H9 (cell line): Measurements from ENCODE around the gene TAOK1. TPM values are rescaled to one million over a fixed set of nuclear protein-coding genes. Genes with fewer than 3 reads are reported as not detected.

ENCODE experiments used
- DNase-seq: peaks from one replicate; pipeline ENCODE4 v3.0.0-alpha.2; 2017
- H2AFZ ChIP-seq: one replicate; pipeline ENCODE4 v1.6.1; 2013; ENCODE audit warnings: mild to moderate bottlenecking, low read length, control low read depth, moderate library complexity
- H2AK5ac ChIP-seq: 2 replicates; pipeline ENCODE4 v1.6.1; 2013; ENCODE audit warnings: low read length, control low read depth, mixed read lengths; ENCODE audit not compliant: insufficient read length
- H2BK120ac ChIP-seq: one replicate; pipeline ENCODE4 v1.6.1; 2013; ENCODE audit warnings: low read depth, mild to moderate bottlenecking, low read length, control low read depth, inconsistent platforms; ENCODE audit not compliant: poor library complexity, severe bottlenecking
- H2BK12ac ChIP-seq: 2 replicates; pipeline ENCODE4 v1.6.1; 2013; ENCODE audit warnings: low read length, control low read depth, mixed read lengths, low read depth; ENCODE audit not compliant: insufficient read length
- H2BK15ac ChIP-seq: 2 replicates; pipeline ENCODE4 v1.6.1; 2013; ENCODE audit warnings: low read depth, low read length, control low read depth
- H2BK20ac ChIP-seq: one replicate; pipeline ENCODE4 v1.6.1; 2013; ENCODE audit warnings: low read depth, mild to moderate bottlenecking, low read length, control low read depth, inconsistent platforms; ENCODE audit not compliant: poor library complexity, severe bottlenecking
- H2BK5ac ChIP-seq: 2 replicates; pipeline ENCODE4 v1.6.1; 2013; ENCODE audit warnings: low read length, control low read depth, mixed read lengths; ENCODE audit not compliant: insufficient read length
- H3K14ac ChIP-seq: 2 replicates; pipeline ENCODE4 v1.6.1; 2013; ENCODE audit warnings: low read length, control low read depth; ENCODE audit not compliant: insufficient read depth
- H3K18ac ChIP-seq: 2 replicates; pipeline ENCODE4 v1.6.1; 2013; ENCODE audit warnings: low read depth, mild to moderate bottlenecking, mixed read lengths, low read length, control low read depth; ENCODE audit not compliant: insufficient read length
- H3K23ac ChIP-seq: 2 replicates; pipeline ENCODE4 v1.6.1; 2013; ENCODE audit warnings: low read length, control low read depth, mixed read lengths, low read depth; ENCODE audit not compliant: insufficient read length
- H3K23me2 ChIP-seq: 2 replicates; pipeline ENCODE4 v1.6.1; 2013; ENCODE audit warnings: low read depth, mild to moderate bottlenecking, mixed read lengths, low read length, control low read depth; ENCODE audit not compliant: insufficient read length, poor library complexity, severe bottlenecking
- H3K27ac ChIP-seq: 2 replicates; pipeline ENCODE4 v1.5.1; 2013; ENCODE audit warnings: low read length, control low read depth, mixed read lengths, low read depth; ENCODE audit not compliant: insufficient read length
- H3K27me3 ChIP-seq: 2 replicates; pipeline ENCODE4 v1.6.1; 2013; ENCODE audit warnings: low read length, control low read depth, inconsistent platforms; ENCODE audit not compliant: insufficient read depth
- H3K4ac ChIP-seq: 2 replicates; pipeline ENCODE4 v1.6.1; 2013; ENCODE audit warnings: low read depth, mild to moderate bottlenecking, control low read depth, inconsistent platforms, low read length, moderate library complexity
- H3K4me1 ChIP-seq: 2 replicates; pipeline ENCODE4 v1.6.1; 2013; ENCODE audit warnings: low read length, control low read depth, inconsistent platforms; ENCODE audit not compliant: insufficient read depth
- H3K4me2 ChIP-seq: 2 replicates; pipeline ENCODE4 v1.6.1; 2013; ENCODE audit warnings: low read length, control low read depth, mixed read lengths; ENCODE audit not compliant: insufficient read length, insufficient read depth
- H3K56ac ChIP-seq: 2 replicates; pipeline ENCODE4 v1.6.1; 2013; ENCODE audit warnings: low read depth, mild to moderate bottlenecking, mixed read lengths, low read length, control low read depth; ENCODE audit not compliant: insufficient read length
- H3K79me1 ChIP-seq: 2 replicates; pipeline ENCODE4 v1.6.1; 2013; ENCODE audit warnings: low read depth, mild to moderate bottlenecking, moderate library complexity, low read length, control low read depth, inconsistent platforms; ENCODE audit not compliant: insufficient read depth, poor library complexity, severe bottlenecking
- H3K79me2 ChIP-seq: 2 replicates; pipeline ENCODE4 v1.6.1; 2013; ENCODE audit warnings: low read length, control low read depth, inconsistent platforms; ENCODE audit not compliant: insufficient read depth
- H3K9ac ChIP-seq: 2 replicates; pipeline ENCODE4 v1.6.1; 2013; ENCODE audit warnings: low read length, control low read depth, mixed read lengths; ENCODE audit not compliant: insufficient read length; ENCODE audit errors: extremely low read depth
- H3K9me3 ChIP-seq: one replicate; pipeline ENCODE4 v1.6.1; 2013; ENCODE audit warnings: low read depth, low read length, inconsistent platforms; ENCODE audit not compliant: control insufficient read depth
- H3T11ph ChIP-seq: one replicate; pipeline ENCODE4 v1.6.1; 2013; ENCODE audit warnings: mild to moderate bottlenecking, low read length, control low read depth, inconsistent platforms
- H4K20me1 ChIP-seq: one replicate; pipeline ENCODE4 v1.6.1; 2013; ENCODE audit not compliant: control insufficient read depth, insufficient read length, insufficient read depth
- H4K5ac ChIP-seq: 2 replicates; pipeline ENCODE4 v1.6.1; 2013; ENCODE audit warnings: low read depth, mild to moderate bottlenecking, mixed read lengths, low read length, control low read depth; ENCODE audit not compliant: insufficient read length
- H4K8ac ChIP-seq: replicated peaks from 2 replicates; pipeline ENCODE4 v1.6.1; 2013; ENCODE audit warnings: low read length, control low read depth, mixed read lengths, low read depth; ENCODE audit not compliant: insufficient read length
- H4K91ac ChIP-seq: 2 replicates; pipeline ENCODE4 v1.6.1; 2013; ENCODE audit warnings: low read depth, mild to moderate bottlenecking, moderate library complexity, mixed read lengths, low read length, control low read depth; ENCODE audit not compliant: insufficient read length
- H3K27ac Mint-ChIP-seq, 3 experiments: 2 replicates in 2 of 3; 3 replicates in 1 of 3; pipeline ENCODE4 v1.8.0; 2020 to 2021; ENCODE audit warnings: mixed read lengths in 3 of 3, mild to moderate bottlenecking in 1 of 3, moderate library complexity in 1 of 3
- H3K27me3 Mint-ChIP-seq: 2 replicates; pipeline ENCODE4 v1.8.0; 2021; ENCODE audit warnings: low read depth, mild to moderate bottlenecking, moderate library complexity, mixed read lengths
- H3K36me3 Mint-ChIP-seq, 3 experiments: 2 replicates in 2 of 3; 3 replicates in 1 of 3; pipeline ENCODE4 v1.8.0; 2020 to 2021; ENCODE audit warnings: low read depth in 3 of 3, mixed read lengths in 3 of 3; ENCODE audit not compliant: insufficient read depth in 1 of 3
- H3K4me1 Mint-ChIP-seq, 2 experiments: 2 replicates each; pipeline ENCODE4 v1.8.0; 2020; ENCODE audit warnings: mixed read lengths in 2 of 2
- H3K4me3 Mint-ChIP-seq, 2 experiments: 2 replicates in 1 of 2; 3 replicates in 1 of 2; pipeline ENCODE4 v1.8.0; 2020 to 2021; ENCODE audit warnings: mild to moderate bottlenecking in 2 of 2, mixed read lengths in 2 of 2, moderate library complexity in 1 of 2
- H3K9me3 Mint-ChIP-seq, 2 experiments: 2 replicates in 1 of 2; 3 replicates in 1 of 2; pipeline ENCODE4 v1.8.0; 2020; ENCODE audit warnings: mild to moderate bottlenecking in 2 of 2, mixed read lengths in 2 of 2, moderate library complexity in 1 of 2
- CTCF ChIP-seq: fragments of 200-600 bp; sonication (generic); conservative IDR thresholded peaks from 3 replicates; pipeline ENCODE4 v1.8.0; 2021; ENCODE audit warnings: antibody characterized with exemption, mild to moderate bottlenecking
- WGBS: extraction: QIAGEN DNeasy Blood & Tissue Kit; methylation state at CpG from one replicate; pipeline ENCODE4 v1.1.7; 2013; ENCODE audit warnings: missing lambda C conversion rate, low lambda C conversion rate, mixed read lengths; ENCODE audit not compliant: insufficient read length; ENCODE audit errors: extremely low coverage; 5-methylcytosine and 5-hydroxymethylcytosine counted together
- total RNA-seq: library from RNA; stranded (reverse); gene quantifications from 2 replicates; pipeline ENCODE4 v1.2.1, GENCODE V29; 2021

TAOK1 gene
- total RNA-seq, 1 experiment from 2014 or later: 93.0 TPM

- Histone ChIP-seq H4K20me1 (no peaks in the 10 kb centered on the region), H3K9me3 (no peaks in the 10 kb centered on the region), H3K9ac (no peak overlapping the region), H3K14ac (no peak overlapping the region), H3K27me3 (no peaks in the 10 kb centered on the region), H4K91ac (no peak overlapping the region), H3K79me2 (no peaks in the 10 kb centered on the region; the same call in 1 of the 2 replicates), H3K4me1 (peaks cover 4% of the 10 kb centered on the region; the same call in 1 of the 2 replicates), H3K79me1 (no peaks in the 10 kb centered on the region), H3K4ac (no peak overlapping the region), H4K8ac (no peak overlapping the region), H2AK5ac (no peak overlapping the region), H3K4me2 (no peak overlapping the region), H4K5ac (no peak overlapping the region), H2BK5ac (no peak overlapping the region), H2BK15ac (no peak overlapping the region), H2BK120ac (no peak overlapping the region), H3K18ac (no peak overlapping the region), H3K23ac (no peak overlapping the region), H3K56ac (no peak overlapping the region), H2BK20ac (no peak overlapping the region), H3K27ac (no peak overlapping the region), H3T11ph (no peak overlapping the region), H2BK12ac (no peak overlapping the region), H2AFZ (no peak overlapping the region), H3K23me2 (peaks cover 26% of the 10 kb centered on the region)
- no peak for TF ChIP-seq CTCF
- no peak for DNase-seq
- no CpG with 5 or more reads among the region's 7 CpGs for WGBS
- peaks cover 0 to 3% of the 10 kb centered on the region in 2 experiments; a peak in 1 of 5 replicates for H3K9me3 Mint-ChIP-seq
- H3K27me3 Mint-ChIP-seq: peaks cover 4% of the 10 kb centered on the region
- peaks cover 43 to 71% of the 10 kb centered on the region in 2 experiments for H3K4me1 Mint-ChIP-seq
- H3K36me3 Mint-ChIP-seq: peaks cover 0 to 2% (median 0%) of the 10 kb centered on the region in 3 experiments; a peak in 1 of 7 replicates
- no peak overlapping the region for H3K27ac Mint-ChIP-seq
- peak overlapping the region in 1 of 2 experiments; percentile 88; a peak in 2 of 5 replicates for H3K4me3 Mint-ChIP-seq
These were observed 205.2 kb downstream of the TAOK1 start for GRCh38 chr17:29595107-29595942.
